Natural killer cell (primary cell): ENCODE results near the gene DPM2. TPM values are rescaled to one million over a fixed set of nuclear protein-coding genes. Genes with fewer than 3 reads are reported as not detected.
A peak's percentile ranks its signal among the peaks of the same experiment; 100 is the strongest.

Experiments used
- ATAC-seq, 3 donors: fragments of 150-1000 bp in 2 of 3; fragments of 200-7000 bp in 1 of 3; cut with Tn5 transposase; 1 replicate in 1 of 3; 2 replicates in 2 of 3; pipeline ENCODE4 v1.10.0; 2021; ENCODE audit warnings: mild to moderate bottlenecking in 2 of 3, moderate library complexity in 2 of 3
- DNase-seq, 2 donors: peaks; one replicate each; pipeline versions ENCODE4 v3.0.0 to v3.0.0-alpha.2; 2013 to 2021; ENCODE audit warnings: mixed read lengths in 1 of 2
- H3K27ac ChIP-seq: one replicate; pipeline ENCODE4 v1.5.1; 2013; ENCODE audit warnings: mild to moderate bottlenecking, low read length
- H3K27me3 ChIP-seq: one replicate; pipeline ENCODE4 v1.6.1; 2013; ENCODE audit warnings: low read length; ENCODE audit not compliant: control insufficient read depth, insufficient read depth
- H3K36me3 ChIP-seq: one replicate; pipeline ENCODE4 v1.6.1; 2013; ENCODE audit warnings: low read length; ENCODE audit not compliant: control insufficient read depth, insufficient read depth
- H3K4me1 ChIP-seq: one replicate; pipeline ENCODE4 v1.6.1; 2013; ENCODE audit warnings: low read length; ENCODE audit not compliant: control insufficient read depth, insufficient read depth
- H3K4me3 ChIP-seq: one replicate; pipeline ENCODE4 v1.5.1; 2013; ENCODE audit warnings: low read length
- H3K9me3 ChIP-seq: one replicate; pipeline ENCODE4 v1.6.1; 2013; ENCODE audit warnings: low read length; ENCODE audit not compliant: control insufficient read depth, insufficient read depth
- H3K27ac Mint-ChIP-seq, 2 donors: one replicate each; pipeline ENCODE4 v1.8.0; 2022; ENCODE audit warnings: mild to moderate bottlenecking in 2 of 2, mixed read lengths in 2 of 2, moderate library complexity in 1 of 2
- H3K27me3 Mint-ChIP-seq, 2 donors: one replicate each; pipeline ENCODE4 v1.8.0; 2022; ENCODE audit warnings: low read depth in 2 of 2, mixed read lengths in 2 of 2
- H3K36me3 Mint-ChIP-seq: one replicate; pipeline ENCODE4 v1.8.0; 2022; ENCODE audit warnings: mixed read lengths
- H3K4me1 Mint-ChIP-seq, 2 donors: one replicate each; pipeline ENCODE4 v1.8.0; 2022; ENCODE audit warnings: mixed read lengths in 2 of 2
- H3K4me3 Mint-ChIP-seq: one replicate; pipeline ENCODE4 v1.8.0; 2022; ENCODE audit warnings: mild to moderate bottlenecking, moderate library complexity, mixed read lengths
- H3K9me3 Mint-ChIP-seq, 2 donors: one replicate each; pipeline ENCODE4 v1.8.0; 2022; ENCODE audit warnings: mixed read lengths in 2 of 2
- CTCF ChIP-seq: fragments of 200-600 bp; IDR thresholded peaks from one replicate; pipeline ENCODE4 v1.8.0; 2022; ENCODE audit warnings: antibody characterized with exemption
- WGBS: methylation state at CpG from one replicate; pipeline ENCODE4 v1.1.7; 2013; ENCODE audit warnings: missing lambda C conversion rate; ENCODE audit not compliant: insufficient coverage; 5-methylcytosine and 5-hydroxymethylcytosine counted together
- intact Hi-C: fragments of 100-400 bp; cut with micrococcal nuclease; formaldehyde crosslinking; loops from one replicate; pipeline ENCODE4 v1.14.2; 2022
- total RNA-seq, 4 donors: library from RNA; stranded (reverse); fragments of 120-200 nt in 1 of 4; gene quantifications; one replicate each; pipeline versions ENCODE4 v1.2.3 to v1.2.4, GENCODE V29; 2013 to 2022

DPM2 gene
- total RNA-seq, 3 donors from 2014 or later (not counting 1 experiment from before 2014, with no cell fraction given) = 22.9 to 31.4 (median 24.1) TPM

GRCh38 chr9:127974001-127974768 lies 36.5 kb upstream of the DPM2 start:
- Histone ChIP-seq H3K27me3 (no peaks in the 10 kb centered on the region), H3K4me3 (no peak overlapping the region), H3K27ac (no peak overlapping the region), H3K9me3 (no peaks in the 10 kb centered on the region), H3K36me3 (peaks cover 2% of the 10 kb centered on the region), H3K4me1 (peaks cover 100% of the 10 kb centered on the region)
- Mint-ChIP-seq H3K27ac (no peak overlapping the region), H3K4me1 (peaks cover 19 to 41% of the 10 kb centered on the region in 2 donors), H3K4me3 (no peak overlapping the region), H3K9me3 (no peaks in the 10 kb centered on the region), H3K36me3 (no peaks in the 10 kb centered on the region), H3K27me3 (no peaks in the 10 kb centered on the region)
- DNase-seq = peak in 1 of 2 donors; percentile 40
- 86% methylated on average over 12 of the region's 12 CpGs for WGBS
- ATAC-seq = no peak
- TF ChIP-seq CTCF = no peak
- intact Hi-C loops = no loop called here

GRCh38 chr9:127973169-127974000 lies 35.7 kb upstream of the DPM2 start:
- Histone ChIP-seq H3K4me1 (peaks cover 100% of the 10 kb centered on the region), H3K4me3 (no peak overlapping the region), H3K27ac (peak overlapping the region; percentile 11), H3K27me3 (no peaks in the 10 kb centered on the region), H3K9me3 (no peaks in the 10 kb centered on the region), H3K36me3 (peaks cover 2% of the 10 kb centered on the region)
- ATAC-seq (no peak), DNase-seq (peak in 1 of 2 donors; percentile 47)
- no peak for TF ChIP-seq CTCF
- H3K4me3 Mint-ChIP-seq = no peak overlapping the region
- no peaks in the 10 kb centered on the region for H3K36me3 Mint-ChIP-seq
- no peaks in the 10 kb centered on the region for H3K9me3 Mint-ChIP-seq
- H3K4me1 Mint-ChIP-seq = peaks cover 19 to 42% of the 10 kb centered on the region in 2 donors
- H3K27me3 Mint-ChIP-seq = no peaks in the 10 kb centered on the region
- no peak overlapping the region for H3K27ac Mint-ChIP-seq
- WGBS = 89% methylated on average over 17 of the region's 17 CpGs
- intact Hi-C loops = no loop called here

- DNase-seq (peak in 1 of 2 donors; percentile 29), ATAC-seq (no peak)
- no peaks in the 10 kb centered on the region for H3K36me3 Mint-ChIP-seq
- peak overlapping the region; percentile 77 for H3K27ac ChIP-seq
- peak overlapping the region in 1 of 2 donors; percentile 86 for H3K27ac Mint-ChIP-seq
- H3K9me3 Mint-ChIP-seq = no peaks in the 10 kb centered on the region
- H3K4me3 ChIP-seq = no peak overlapping the region
- 90% methylated on average over 12 of the region's 12 CpGs for WGBS
- intact Hi-C loops = no loop called here
- peaks cover 2% of the 10 kb centered on the region for H3K36me3 ChIP-seq
- H3K4me1 ChIP-seq = peaks cover 100% of the 10 kb centered on the region
- H3K4me3 Mint-ChIP-seq = peak overlapping the region; percentile 37
- H3K4me1 Mint-ChIP-seq = peaks cover 19 to 43% of the 10 kb centered on the region in 2 donors
- H3K27me3 ChIP-seq = no peaks in the 10 kb centered on the region
- H3K9me3 ChIP-seq = no peaks in the 10 kb centered on the region
- TF ChIP-seq CTCF = no peak
- H3K27me3 Mint-ChIP-seq = no peaks in the 10 kb centered on the region
Measured at GRCh38 chr9:127972236-127972871, 34.7 kb upstream of the DPM2 start.
